ENCODE data around the gene COG3. TPM values are rescaled to one million over a fixed set of nuclear protein-coding genes. Genes with fewer than 3 reads are reported as not detected.

Gene COG3
- total and polyA plus RNA-seq, 10 donors: 12.3 to 99.2 (median 32.5) TPM

DNA sequence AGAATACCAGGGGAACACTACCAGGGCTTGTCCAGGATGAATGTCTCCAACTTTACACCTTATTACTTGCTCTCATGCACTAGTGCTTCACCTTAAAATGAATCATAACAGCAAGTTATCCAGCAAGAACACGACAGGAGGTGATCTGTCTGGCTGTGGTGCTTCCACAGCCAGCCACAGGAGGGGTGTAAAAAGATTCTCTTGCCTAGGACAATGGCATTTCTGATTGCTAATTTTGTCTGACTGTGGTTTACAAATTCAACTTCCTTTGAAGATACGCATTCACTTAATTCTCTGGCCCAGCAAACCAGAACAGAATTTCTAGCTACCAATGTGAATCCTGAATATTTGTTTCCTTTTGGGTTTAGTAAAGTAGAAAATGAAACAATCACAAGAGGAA is 23.1 kb upstream of the COG3 start:
- intact Hi-C loops (cut with DNase I; ENCODE audit: low total_unique reads): no loop called here
- no peak overlapping the region for H3K4me3 ChIP-seq
- WGBS, 5 donors: 8 to 17% (median 12%) methylated on average over 2 of the region's 2 CpGs
- peak overlapping the region in 6 of 8 donors; percentile 17 to 75 (median 68) for H3K27ac ChIP-seq
- H3K27me3 ChIP-seq (replicated peaks in 1 of 7): no peaks in the 10 kb centered on the region
- DNase-seq: no peak
- TF ChIP-seq CTCF (IDR thresholded peaks at IDR 0.05 in 8 of 11, conservative IDR thresholded peaks at IDR 0.05 in 3 of 11) (peak in 2 of 11 experiments; percentile 19 to 28), POLR2AphosphoS5 (IDR thresholded peaks at IDR 0.05) (no peak)
- no peaks in the 10 kb centered on the region for H3K9me3 ChIP-seq
- no peaks in the 10 kb centered on the region for H3K36me3 ChIP-seq
- peaks cover 9 to 25% (median 18%) of the 10 kb centered on the region in 6 donors for H3K4me1 ChIP-seq

DNA sequence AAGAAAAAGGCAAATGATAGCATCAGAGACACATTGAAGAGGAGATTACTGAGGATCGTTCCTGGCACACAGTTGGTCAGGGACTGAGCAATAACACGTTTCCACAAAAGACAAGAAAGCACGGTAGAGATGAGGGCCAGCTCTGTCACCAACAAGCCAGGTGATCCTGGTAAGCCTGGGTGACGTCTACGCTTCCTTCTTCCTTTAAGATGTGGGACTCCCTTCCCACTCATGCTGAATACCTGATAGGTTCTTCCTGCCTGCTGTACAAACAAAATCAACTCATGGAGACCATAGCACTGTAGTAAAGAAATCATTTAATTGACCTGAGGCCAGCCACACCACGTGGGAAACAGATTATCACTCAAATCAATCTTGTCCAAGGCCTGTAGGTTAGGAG is 19.7 kb upstream of the COG3 start:
- no peak for TF ChIP-seq CTCF (IDR thresholded peaks at IDR 0.05 in 8 of 11, conservative IDR thresholded peaks at IDR 0.05 in 3 of 11)
- no peak for TF ChIP-seq POLR2AphosphoS5 (IDR thresholded peaks at IDR 0.05)
- TF ChIP-seq POLR2A (IDR thresholded peaks at IDR 0.05): no peak
- intact Hi-C loops (cut with DNase I; ENCODE audit: low total_unique reads): no loop called here

DNA sequence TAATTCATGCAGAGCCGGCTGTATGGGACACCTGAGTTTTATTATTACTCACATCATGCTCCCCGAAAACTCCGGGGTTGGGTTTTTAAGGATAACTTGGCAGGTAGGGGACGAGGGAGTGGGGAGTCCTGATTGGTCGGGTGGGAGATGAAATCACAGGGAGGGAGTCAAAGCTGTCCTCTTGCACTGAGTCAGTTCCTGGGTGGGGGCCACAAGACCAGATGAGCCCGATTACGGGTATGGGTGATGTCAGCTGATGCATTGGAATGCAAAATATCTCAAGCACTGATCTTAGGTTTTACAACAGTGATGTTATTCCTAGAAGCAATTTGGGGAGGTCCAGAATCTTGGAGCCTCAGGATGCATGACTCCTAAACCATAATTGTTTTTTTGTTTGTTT is 18.6 kb upstream of the COG3 start:
- Histone ChIP-seq H3K9me3 (no peaks in the 10 kb centered on the region), H3K4me1 (peaks cover 9 to 12% (median 10%) of the 10 kb centered on the region in 6 donors), H3K27me3 (replicated peaks in 1 of 7) (no peaks in the 10 kb centered on the region), H3K4me3 (no peak overlapping the region), H3K36me3 (no peaks in the 10 kb centered on the region), H3K27ac (no peak overlapping the region)
- no peak for TF ChIP-seq POLR2AphosphoS5 (IDR thresholded peaks at IDR 0.05)
- no peak for TF ChIP-seq POLR2A (IDR thresholded peaks at IDR 0.05)
- WGBS, 5 donors: 85 to 89% (median 88%) methylated on average over 7 of the region's 7 CpGs
- no peak for DNase-seq
- intact Hi-C loops (cut with DNase I; ENCODE audit: low total_unique reads): no loop called here

More for the DNA sequence above, 19.7 kb upstream of the COG3 start:
- no peaks in the 10 kb centered on the region for H3K9me3 ChIP-seq
- peaks cover 9 to 23% (median 18%) of the 10 kb centered on the region in 6 donors for H3K4me1 ChIP-seq
- WGBS, 5 donors: 80 to 90% (median 86%) methylated on average over 6 of the region's 6 CpGs
- no peak overlapping the region for H3K27ac ChIP-seq
- H3K36me3 ChIP-seq: no peaks in the 10 kb centered on the region
- H3K4me3 ChIP-seq: no peak overlapping the region
- H3K27me3 ChIP-seq (replicated peaks in 1 of 7): no peaks in the 10 kb centered on the region
- DNase-seq: no peak

- Histone ChIP-seq H3K27me3 (replicated peaks in 1 of 7) (no peaks in the 10 kb centered on the region), H3K4me3 (no peak overlapping the region), H3K36me3 (no peaks in the 10 kb centered on the region), H3K4me1 (peaks cover 0 to 2% (median under 1%) of the 10 kb centered on the region in 6 donors), H3K9me3 (no peaks in the 10 kb centered on the region), H3K27ac (no peak overlapping the region)
- intact Hi-C loops (cut with DNase I; ENCODE audit: low total_unique reads): no loop called here
- WGBS, 5 donors: 78 to 84% (median 82%) methylated on average over 9 of the region's 9 CpGs
- TF ChIP-seq CTCF (IDR thresholded peaks at IDR 0.05 in 8 of 11, conservative IDR thresholded peaks at IDR 0.05 in 3 of 11) (no peak), POLR2A (IDR thresholded peaks at IDR 0.05) (no peak)
- DNase-seq: no peak
These were observed 17.6 kb upstream of the COG3 start for GRCh38 chr13:45447050-45447661.
